HG03135 (cell line): Measurements from ENCODE around the gene CDCA7L.
"Not testable (repeated sequence)": the region's sequence is repeated elsewhere in the genome, so short reads cannot be mapped to it uniquely, and the experiment has no call there.

Source experiments
- ATAC-seq: cut with Tn5 transposase; IDR thresholded peaks from one replicate; pipeline ENCODE4 v1.9.1; 2021; ENCODE audit warnings: mild to moderate bottlenecking, moderate library complexity; ENCODE audit not compliant: unreplicated experiment

Gene CDCA7L

DNA sequence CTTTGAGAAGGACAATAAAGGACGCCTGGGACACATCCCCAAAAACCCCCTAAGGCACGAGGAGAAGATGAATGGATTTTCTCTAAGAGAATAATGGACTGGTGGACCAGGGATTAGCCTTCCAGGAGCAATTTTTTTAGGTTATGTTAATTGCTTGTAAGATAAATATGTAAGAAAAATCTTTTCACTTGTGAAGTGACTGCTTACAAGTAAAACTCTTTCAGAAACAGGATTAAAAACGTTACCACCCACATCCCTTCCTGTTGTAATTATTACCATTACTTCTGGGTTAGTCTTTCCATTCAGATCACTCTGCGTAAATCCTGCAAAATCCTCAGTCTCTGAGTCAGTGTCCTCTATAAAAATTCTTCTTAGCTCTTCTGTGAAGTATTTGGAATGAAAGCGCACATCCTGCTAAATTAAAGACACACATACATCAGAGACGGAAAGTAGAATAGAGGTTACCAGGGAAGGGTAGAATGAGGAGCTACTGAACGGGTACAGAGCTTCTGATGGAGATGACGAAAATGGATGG is 34.3 kb downstream of the CDCA7L start:
- no peak for ATAC-seq

DNA sequence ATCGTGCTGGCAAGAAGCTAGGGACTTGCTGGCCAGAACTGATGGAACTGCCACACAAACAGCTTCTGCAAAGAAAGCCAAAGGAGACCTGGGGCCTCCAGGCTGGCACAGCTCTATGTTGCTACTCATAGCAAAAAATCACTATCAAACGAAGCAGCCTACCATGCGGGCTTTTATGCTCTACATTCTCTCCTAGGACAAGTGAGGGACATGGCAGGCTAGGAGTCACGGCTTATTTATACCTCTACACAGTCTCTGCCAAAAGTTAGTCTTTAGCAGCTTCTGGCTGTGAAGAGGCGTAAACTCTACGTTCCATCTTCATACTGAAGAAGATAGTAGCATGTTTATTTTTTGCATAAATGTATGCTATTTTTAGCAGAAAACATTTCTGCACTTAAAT is 35.4 kb downstream of the CDCA7L start:
- no peak for ATAC-seq

DNA sequence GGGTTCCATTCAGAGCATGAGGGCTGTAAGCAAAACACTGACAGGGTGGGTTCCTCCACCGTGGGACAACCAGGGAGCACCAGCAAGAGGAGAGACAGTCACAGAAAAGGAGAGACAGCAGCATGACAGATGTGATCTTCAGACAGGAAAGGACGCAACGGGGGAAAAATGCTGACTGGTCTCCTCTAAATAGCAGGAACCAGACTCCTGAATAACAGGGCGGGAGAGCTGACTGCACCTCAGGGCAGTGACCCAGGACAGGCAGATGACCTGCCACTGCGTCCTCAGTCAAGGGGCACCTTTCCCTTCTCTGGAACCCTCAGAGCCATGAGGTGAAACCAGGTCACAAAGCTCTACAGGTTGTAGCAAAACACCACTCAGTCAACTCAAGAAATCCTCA is 37.0 kb downstream of the CDCA7L start:
- no peak for ATAC-seq

DNA sequence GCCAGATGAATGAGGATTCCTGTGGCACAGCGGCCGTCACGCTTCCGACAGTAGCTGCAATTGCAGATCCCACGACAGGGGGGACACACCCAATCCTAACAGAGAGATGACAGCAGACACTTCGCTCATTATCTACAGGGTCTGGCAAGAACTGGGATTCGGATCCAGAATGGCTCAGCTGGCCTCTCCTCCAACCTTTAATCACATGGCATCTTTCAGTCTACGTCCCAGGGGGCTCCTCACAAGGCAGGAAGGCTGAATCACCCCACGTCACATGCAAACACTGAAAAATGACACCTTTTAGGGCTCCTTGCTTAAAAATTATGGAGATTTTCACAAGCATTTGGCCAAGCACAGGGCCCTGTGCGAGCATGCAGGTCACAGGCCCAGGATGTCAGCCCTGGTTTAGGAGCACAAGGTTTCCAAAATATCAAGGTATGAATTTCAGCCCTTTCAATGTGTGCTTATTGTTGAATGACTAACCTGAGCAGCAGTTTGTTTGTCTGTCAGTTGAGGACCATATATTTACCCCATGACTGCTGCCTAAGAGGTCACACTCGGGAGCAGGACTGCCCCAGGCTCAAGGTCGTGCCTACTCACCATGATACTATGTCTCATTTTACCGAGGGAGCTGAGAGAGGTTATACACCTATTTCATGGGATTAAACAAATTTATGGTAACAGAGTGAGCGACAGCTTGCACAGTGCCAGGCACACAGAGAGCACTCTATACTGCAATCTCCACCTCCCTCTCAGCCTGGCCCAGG is 42.5 kb downstream of the CDCA7L start:
- ATAC-seq: no peak

DNA sequence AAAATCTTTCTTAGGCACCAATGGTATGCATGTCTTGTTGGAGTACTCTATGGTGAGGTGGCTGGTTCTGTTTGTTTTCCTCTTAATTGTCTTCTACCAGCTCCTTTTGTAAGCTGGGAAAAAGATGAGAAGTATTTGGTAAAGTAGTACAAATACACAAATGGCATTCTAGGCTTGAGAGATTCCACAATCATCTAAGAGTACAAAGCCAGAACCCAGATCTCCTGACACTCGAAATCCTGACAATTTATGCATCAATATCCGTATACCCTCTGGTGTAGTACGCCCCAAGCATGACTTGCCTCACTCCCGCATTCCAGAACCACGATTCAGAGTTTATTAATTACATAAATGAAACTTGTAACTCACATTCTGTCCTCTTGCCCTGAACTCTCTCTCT is 43.5 kb downstream of the CDCA7L start:
- ATAC-seq: no peak

DNA sequence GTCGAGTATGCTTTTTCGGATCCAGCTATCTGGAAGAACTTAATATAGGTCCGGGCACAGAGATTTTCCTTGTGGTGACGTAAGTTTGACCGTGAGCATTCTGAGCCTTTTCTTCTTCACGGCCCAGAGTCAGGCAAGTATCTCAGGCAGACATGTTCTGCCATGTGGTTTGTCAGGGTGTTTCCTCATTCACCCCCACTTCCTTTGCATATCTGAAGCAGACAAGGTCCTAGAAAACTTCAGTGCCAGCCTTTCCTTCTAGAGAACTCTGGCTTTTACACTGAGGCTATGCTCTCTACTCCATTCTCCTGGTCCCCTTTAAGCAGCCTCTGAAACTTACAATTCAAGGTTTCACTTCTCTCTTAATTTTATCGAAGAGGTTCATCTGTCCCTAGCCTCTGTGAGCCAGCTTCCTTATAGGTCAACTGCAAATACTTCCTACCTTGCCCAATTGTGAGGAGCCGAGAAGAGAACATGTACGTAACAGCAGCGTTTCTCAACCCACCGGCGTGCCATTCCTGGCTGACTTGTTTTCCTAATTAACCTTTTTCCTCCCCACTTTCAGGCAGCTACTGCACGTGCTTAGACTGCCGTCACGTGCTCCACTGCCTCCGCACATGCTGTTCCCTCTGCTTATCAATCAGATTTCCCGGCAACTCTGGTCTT is 47.3 kb downstream of the CDCA7L start:
- peak; percentile 86 for ATAC-seq

DNA sequence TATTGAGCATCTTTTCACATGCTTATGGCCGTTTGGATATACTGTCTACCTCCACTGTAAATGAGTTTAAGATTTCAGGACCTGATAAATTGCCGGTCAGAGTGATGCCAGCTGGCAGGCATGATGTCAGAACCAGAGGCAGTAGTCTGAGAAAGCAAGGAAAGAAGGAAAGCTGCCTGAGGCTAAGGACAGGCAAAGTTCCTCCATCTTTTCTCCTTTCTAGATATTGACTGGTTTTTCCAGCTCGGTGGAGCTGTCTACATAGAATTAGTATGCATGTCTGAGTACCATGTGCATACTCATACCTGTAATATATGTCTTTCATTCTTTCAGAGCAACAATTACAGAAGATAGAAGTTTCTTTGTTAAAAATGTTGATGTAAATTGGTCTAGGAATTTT is 52.3 kb downstream of the CDCA7L start:
- no peak for ATAC-seq

DNA sequence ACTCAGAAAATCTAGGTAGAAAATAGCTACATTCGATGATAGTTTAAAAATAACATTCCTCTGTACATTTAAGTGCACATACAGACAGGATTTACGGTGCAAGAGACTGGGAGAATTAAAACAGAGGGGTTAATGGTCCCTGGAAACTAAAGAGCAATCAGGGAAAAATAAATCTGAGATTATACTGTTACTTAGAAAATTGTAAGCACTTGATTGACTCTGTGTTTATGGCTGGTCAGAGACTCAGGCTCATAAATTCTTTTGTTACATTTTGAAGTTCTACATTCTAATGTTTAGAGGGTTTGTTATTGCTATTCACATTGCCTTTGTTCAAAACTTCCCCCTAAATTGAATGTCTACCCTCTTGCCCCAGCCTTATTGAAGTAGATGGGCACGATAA is 54.4 kb downstream of the CDCA7L start:
- ATAC-seq: no peak

DNA sequence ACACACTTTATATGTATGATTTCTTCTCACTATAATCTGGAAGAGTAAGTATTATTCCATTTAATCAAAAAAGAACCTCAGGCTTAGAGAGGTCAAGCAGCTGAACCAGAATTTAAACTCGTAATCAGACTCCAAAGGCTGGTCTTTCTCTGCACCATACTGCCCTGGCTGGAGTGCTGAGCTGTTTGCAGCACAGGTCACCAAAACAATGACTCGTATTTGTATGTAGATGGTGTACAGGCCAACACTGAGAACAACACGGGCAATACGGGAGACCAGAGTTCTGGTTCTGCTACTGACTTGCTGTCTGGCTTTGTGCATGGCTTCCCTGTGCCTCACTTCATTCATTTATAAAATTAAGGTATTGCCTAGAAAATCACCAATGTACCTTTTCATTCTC is 57.9 kb downstream of the CDCA7L start:
- no peak for ATAC-seq

DNA sequence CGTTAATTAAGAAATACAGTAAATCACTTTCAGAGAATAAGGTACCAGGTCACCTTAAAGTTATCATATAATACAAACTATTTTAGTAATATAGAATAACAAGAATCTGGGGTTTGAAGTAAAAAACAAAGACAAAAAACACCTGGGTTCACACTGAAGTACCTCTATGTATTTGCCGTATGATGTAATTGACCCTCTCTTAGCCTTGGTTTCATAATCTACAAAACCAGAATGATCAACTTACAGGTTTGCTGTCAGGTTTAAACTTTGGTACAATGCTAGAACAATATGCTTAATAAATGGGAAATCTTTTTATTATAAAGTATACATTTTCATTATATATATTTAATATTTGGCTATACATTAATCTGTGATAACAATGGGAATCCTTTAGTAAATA is 58.3 kb downstream of the CDCA7L start:
- no peak for ATAC-seq

DNA sequence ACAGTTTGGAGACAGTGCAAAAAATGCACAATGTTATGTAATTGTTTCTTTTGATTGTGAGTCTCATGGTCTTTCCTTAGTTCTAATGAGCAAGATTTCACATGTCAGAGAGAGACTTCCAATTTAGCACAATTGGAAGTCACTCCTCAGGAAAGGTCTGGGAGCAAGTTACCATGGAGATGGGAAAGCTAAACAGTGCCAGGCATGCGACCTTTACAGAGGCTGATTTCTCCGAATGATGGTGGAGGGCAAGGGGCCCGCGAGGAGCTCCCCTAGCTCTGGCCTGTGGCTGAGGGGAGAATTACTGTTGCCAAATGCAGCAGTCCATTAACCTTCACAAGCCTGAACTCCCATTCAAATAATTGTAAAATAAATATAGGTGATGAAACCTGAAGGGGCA is 59.3 kb downstream of the CDCA7L start:
- ATAC-seq: no peak

DNA sequence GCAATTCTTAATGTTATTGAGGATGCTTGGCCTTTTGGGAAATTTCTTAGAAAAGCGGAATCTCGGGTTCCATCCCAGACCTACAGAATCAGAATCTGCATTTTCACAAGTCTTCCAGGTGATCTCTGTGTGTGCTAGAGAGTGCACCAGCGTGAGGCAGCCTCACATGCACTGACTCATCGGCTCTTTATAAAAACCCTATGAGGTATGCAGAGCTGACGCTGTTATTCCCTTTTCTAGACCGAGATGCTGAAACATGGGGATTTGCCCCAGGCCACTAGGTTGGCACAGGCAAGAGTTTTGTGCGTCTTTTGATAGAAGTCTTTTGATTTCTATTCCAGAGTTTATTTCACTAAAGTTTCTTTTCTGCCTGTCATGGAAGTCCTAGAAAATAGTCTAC is 61.2 kb downstream of the CDCA7L start:
- ATAC-seq: no peak

DNA sequence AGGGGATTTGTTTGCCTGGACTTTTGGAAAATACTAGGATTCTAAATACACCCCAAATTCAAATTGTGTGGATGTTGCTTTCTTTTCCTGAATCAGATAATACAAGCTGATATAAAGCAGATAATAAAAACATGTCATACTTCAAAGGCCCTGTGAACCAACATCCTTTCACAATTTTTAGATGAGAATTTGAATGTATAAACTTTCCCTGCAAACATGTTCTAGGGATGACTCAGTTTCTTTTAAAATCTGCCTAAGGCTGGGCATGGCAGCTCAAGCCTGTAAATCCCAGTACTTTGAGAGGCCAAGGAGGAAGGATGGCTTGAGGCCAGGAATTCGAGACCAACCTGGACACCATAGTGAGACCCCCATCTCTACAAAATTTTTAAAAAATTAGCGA is 62.2 kb downstream of the CDCA7L start:
- ATAC-seq: not testable (repeated sequence)

DNA sequence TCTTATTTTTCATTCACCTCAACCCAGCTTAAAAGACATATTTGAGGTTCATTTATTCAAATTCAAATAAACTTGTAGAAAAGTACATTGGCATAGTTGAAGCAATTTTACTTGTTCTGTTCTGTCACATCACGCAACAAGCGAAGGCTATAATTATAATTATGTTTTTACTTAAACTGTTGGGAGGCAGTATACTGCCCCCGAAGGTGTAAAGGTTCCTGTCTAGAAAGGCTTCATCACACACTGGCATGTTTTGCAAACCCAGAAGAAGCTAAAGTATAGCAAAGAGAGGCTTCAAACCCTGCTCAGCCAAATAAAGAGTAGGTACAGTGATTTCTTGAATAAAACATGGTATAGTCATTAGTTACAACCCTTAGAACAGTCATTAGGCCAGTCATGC is 62.6 kb downstream of the CDCA7L start:
- no peak for ATAC-seq

DNA sequence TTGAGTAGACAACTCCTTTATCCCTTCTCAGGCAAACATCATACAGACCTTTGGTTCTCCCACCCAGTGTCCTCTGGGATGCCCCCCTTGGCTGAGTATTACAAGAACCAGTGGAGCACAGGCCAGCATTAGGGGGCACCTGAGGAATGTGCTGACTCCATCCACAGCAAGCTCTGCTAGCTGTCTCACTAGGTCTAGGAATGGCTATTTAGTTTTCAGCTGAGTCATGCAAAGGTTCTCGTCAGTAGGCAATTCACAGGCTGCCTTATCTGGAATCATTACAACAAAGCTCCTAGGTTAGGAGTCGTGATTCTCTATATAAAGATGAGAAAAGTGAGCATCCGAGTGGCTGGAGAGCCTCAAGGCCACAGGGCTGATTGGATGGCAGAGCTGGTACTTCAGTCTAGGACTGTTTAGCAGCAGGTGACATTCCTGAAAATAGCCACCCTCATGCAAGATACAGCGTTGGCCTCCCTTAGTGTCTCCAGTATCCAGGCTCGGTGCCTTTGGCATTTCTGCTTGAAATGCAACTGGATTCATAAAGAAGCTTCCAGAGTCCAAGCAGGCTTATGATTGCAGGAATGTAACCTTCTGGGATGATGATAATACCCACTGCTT is 75.8 kb downstream of the CDCA7L start:
- no peak for ATAC-seq

DNA sequence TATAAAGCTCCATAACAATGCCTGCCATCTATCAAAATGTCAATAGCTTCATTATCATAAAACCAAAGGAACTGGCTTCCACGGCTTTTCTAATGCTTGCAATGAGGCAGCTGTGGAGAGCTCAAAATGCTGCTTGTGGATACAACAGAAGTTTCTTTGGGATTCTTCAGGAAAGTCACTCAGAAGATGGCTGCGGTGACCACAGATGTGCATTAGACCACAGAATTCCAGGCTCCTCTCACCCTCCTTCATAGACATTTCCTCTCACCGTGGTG is 77.2 kb downstream of the CDCA7L start:
- no peak for ATAC-seq

DNA sequence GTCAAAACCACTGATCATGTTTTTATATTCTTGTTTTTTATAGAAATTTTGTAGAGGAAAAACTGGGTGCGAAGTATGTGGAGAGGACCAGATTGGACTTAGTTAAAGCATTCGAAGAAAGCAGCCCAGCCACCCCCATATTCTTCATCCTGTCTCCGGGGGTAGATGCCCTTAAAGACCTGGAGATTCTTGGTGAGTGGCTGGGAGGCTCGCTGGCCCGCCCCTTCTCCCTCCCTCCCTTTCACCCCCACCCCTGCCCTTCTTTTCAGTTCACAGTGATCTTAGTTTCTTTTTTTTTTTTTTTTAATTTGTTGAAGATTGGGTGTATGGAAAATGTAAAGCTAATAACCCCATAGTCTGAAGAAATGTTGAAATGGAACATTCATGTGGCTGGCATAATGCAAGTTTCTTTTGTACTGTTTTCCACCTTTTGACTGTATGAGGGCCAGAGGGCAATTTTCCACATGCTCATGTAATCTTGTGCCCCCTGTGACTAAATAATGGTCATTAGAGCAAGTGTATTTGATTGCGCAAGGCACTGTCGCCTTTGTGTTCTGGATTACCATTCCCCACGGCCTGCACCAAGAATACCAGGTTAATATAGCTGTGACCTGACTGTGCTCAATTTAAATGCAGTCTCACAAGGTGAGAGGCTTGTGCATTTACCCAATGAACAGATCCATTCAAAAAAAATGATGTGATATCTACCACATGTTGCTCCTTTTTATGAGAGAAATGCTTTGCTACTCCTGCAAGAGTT is 77.7 kb downstream of the CDCA7L start:
- ATAC-seq: no peak

DNA sequence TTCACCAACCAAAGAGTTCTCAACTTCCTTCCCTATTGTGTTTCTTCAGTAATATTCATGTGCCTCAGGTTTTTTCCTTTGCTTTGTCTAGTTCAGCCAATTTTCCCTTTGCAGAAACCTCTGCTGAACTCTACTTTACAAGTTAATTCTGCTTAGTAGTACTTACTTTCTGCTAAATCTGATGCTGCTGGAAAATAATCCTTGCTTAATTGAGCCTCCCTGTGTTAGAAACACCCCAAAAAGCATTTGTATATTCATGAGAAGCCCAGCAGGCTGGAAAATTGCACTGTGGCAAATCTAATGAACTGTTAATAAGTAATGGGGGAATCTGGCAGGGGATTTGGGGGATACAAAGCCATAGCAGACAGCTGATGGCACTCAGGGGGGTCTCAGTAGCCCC is 78.5 kb downstream of the CDCA7L start:
- no peak for ATAC-seq

DNA sequence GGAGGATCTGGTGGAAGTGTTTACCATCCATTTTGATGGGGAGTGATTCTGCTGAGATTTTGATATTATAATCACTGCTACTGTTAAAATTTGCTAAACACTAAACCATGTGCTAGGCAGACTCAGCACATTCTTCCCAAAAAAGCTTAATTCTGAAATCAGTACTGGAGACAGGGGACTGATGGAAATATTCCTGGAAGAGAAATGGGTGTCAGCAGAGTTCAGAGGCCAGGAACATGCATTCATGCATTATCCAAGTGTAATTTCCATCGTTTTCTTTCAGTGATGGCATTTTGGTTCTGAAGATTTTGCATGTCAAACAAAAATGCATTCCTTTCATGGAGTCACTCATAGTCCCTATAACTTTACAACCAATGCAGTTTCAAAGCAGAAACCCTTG is 79.0 kb downstream of the CDCA7L start:
- no peak for ATAC-seq

DNA sequence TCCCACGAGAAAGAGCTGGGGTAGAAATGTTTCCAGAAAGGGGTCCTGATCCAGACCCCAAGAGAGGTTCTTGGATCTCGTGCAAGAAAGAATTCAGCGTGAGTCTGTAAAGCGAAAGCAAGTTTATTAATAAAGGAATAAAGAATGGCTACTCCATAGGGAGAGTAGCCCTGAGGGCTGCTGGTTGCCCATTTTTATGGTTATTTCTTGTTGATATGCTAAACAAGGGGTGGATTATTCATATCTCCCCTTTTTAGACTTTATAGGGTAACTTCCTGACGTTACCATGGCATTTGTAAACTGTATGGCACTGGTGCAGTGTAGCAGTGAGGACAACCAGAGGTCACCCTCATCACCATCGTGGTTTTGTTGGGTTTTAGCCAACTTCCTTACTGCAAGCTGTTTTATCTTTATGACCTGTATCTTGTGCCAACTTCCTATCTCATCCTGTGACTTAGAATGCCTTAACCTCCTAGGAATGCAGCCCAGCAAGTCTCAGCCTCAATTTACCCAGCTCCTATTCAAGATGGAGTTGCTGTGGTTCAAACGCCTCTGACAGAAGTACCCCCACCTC is 80.0 kb downstream of the CDCA7L start:
- ATAC-seq: not testable (repeated sequence)

DNA sequence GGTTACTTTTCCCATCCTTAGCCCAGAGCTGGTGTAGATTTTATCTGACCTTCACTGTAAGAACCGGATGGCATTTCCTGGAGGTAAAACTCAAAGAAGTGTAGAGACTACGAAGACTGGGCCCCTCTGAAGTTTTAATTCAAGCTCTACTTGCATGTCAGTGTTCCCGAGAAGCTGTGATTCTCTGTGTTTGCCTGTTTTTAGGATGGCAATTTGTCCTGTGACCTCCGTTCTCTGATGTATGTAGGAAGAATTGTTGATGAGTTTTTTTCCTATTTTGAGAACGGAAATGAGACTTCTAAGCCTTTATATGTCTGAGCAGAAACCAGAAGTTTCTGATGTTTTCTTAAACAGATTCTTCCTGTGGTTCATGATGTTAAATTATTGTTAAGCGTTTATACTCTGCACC is 94.1 kb downstream of the CDCA7L start:
- no peak for ATAC-seq
